Measurements from ENCODE around the gene DNAH8.
"Not testable (repeated sequence)": the region's sequence is repeated elsewhere in the genome, so short reads cannot be mapped to it uniquely, and the experiment has no call there.

Gene DNAH8

GRCh38 chr6:38882157-38882556, 167.0 kb downstream of the DNAH8 start:
- H3K27me3 Mint-ChIP-seq = no peaks in the 10 kb centered on the region
- no peak overlapping the region for H3K27ac Mint-ChIP-seq
- no peak overlapping the region for H3K4me3 Mint-ChIP-seq
- H3K9me3 Mint-ChIP-seq = no peaks in the 10 kb centered on the region
- no peaks in the 10 kb centered on the region for H3K36me3 Mint-ChIP-seq (ENCODE audit: low read depth)
- peaks cover 8% of the 10 kb centered on the region for H3K4me1 Mint-ChIP-seq (ENCODE audit: low read depth)

GRCh38 chr6:38897507-38897906, 182.4 kb downstream of the DNAH8 start:
- H3K4me3 Mint-ChIP-seq = no peak overlapping the region
- peaks cover 8% of the 10 kb centered on the region for H3K27me3 Mint-ChIP-seq
- no peaks in the 10 kb centered on the region for H3K9me3 Mint-ChIP-seq
- no peaks in the 10 kb centered on the region for H3K36me3 Mint-ChIP-seq (ENCODE audit: low read depth)
- H3K4me1 Mint-ChIP-seq (ENCODE audit: low read depth) = no peaks in the 10 kb centered on the region
- no peak overlapping the region for H3K27ac Mint-ChIP-seq

- Mint-ChIP-seq H3K4me3 (no peak overlapping the region), H3K27me3 (peaks cover 9% of the 10 kb centered on the region), H3K4me1 (ENCODE audit: low read depth) (no peaks in the 10 kb centered on the region), H3K27ac (no peak overlapping the region), H3K9me3 (no peaks in the 10 kb centered on the region), H3K36me3 (ENCODE audit: low read depth) (no peaks in the 10 kb centered on the region)
Measured at GRCh38 chr6:38901802-38902522, 186.9 kb downstream of the DNAH8 start.

GRCh38 chr6:38906582-38906981, 191.5 kb downstream of the DNAH8 start:
- no peaks in the 10 kb centered on the region for H3K4me1 Mint-ChIP-seq (ENCODE audit: low read depth)
- no peak overlapping the region for H3K4me3 Mint-ChIP-seq
- H3K27me3 Mint-ChIP-seq = peaks cover 6% of the 10 kb centered on the region
- H3K36me3 Mint-ChIP-seq (ENCODE audit: low read depth) = no peaks in the 10 kb centered on the region
- H3K9me3 Mint-ChIP-seq = no peaks in the 10 kb centered on the region
- no peak overlapping the region for H3K27ac Mint-ChIP-seq

- Mint-ChIP-seq H3K9me3 (no peaks in the 10 kb centered on the region), H3K4me3 (no peak overlapping the region), H3K27me3 (peaks cover 6% of the 10 kb centered on the region), H3K27ac (no peak overlapping the region), H3K36me3 (ENCODE audit: low read depth) (no peaks in the 10 kb centered on the region), H3K4me1 (ENCODE audit: low read depth) (no peaks in the 10 kb centered on the region)
Measured at GRCh38 chr6:38907264-38907663, 192.2 kb downstream of the DNAH8 start.

GRCh38 chr6:38909015-38909730, 194.1 kb downstream of the DNAH8 start:
- Mint-ChIP-seq H3K27ac (no peak overlapping the region), H3K36me3 (ENCODE audit: low read depth) (no peaks in the 10 kb centered on the region), H3K27me3 (peaks cover 6% of the 10 kb centered on the region), H3K4me1 (ENCODE audit: low read depth) (no peaks in the 10 kb centered on the region), H3K4me3 (no peak overlapping the region), H3K9me3 (no peaks in the 10 kb centered on the region)

- no peaks in the 10 kb centered on the region for H3K36me3 Mint-ChIP-seq (ENCODE audit: low read depth)
Measured at GRCh38 chr6:38910207-38910606, 195.1 kb downstream of the DNAH8 start.

GRCh38 chr6:38912378-38912777, 197.3 kb downstream of the DNAH8 start:
- H3K27ac Mint-ChIP-seq = no peak overlapping the region
- H3K4me1 Mint-ChIP-seq (ENCODE audit: low read depth) = no peaks in the 10 kb centered on the region
- H3K9me3 Mint-ChIP-seq = no peaks in the 10 kb centered on the region
- H3K27me3 Mint-ChIP-seq = no peaks in the 10 kb centered on the region
- H3K36me3 Mint-ChIP-seq (ENCODE audit: low read depth) = no peaks in the 10 kb centered on the region
- H3K4me3 Mint-ChIP-seq = no peak overlapping the region

More at GRCh38 chr6:38910207-38910606, 195.1 kb downstream of the DNAH8 start:
- Mint-ChIP-seq H3K4me3 (no peak overlapping the region), H3K4me1 (ENCODE audit: low read depth) (no peaks in the 10 kb centered on the region), H3K9me3 (no peaks in the 10 kb centered on the region), H3K27ac (no peak overlapping the region), H3K27me3 (peaks cover 3% of the 10 kb centered on the region)

GRCh38 chr6:38915205-38915925, 200.3 kb downstream of the DNAH8 start:
- H3K4me1 Mint-ChIP-seq (ENCODE audit: low read depth) = no peaks in the 10 kb centered on the region
- no peaks in the 10 kb centered on the region for H3K9me3 Mint-ChIP-seq
- H3K4me3 Mint-ChIP-seq = no peak overlapping the region
- H3K27me3 Mint-ChIP-seq = no peaks in the 10 kb centered on the region
- H3K27ac Mint-ChIP-seq = no peak overlapping the region
- no peaks in the 10 kb centered on the region for H3K36me3 Mint-ChIP-seq (ENCODE audit: low read depth)

GRCh38 chr6:38921540-38921939, 206.4 kb downstream of the DNAH8 start:
- not testable (repeated sequence) for H3K4me1 Mint-ChIP-seq (ENCODE audit: low read depth)

GRCh38 chr6:38924791-38925509, 209.8 kb downstream of the DNAH8 start:
- H3K36me3 Mint-ChIP-seq (ENCODE audit: low read depth) = no peaks in the 10 kb centered on the region
- no peaks in the 10 kb centered on the region for H3K4me1 Mint-ChIP-seq (ENCODE audit: low read depth)
- no peak overlapping the region for H3K4me3 Mint-ChIP-seq
- H3K27me3 Mint-ChIP-seq = no peaks in the 10 kb centered on the region
- no peak overlapping the region for H3K27ac Mint-ChIP-seq
- no peaks in the 10 kb centered on the region for H3K9me3 Mint-ChIP-seq

More at GRCh38 chr6:38921540-38921939, 206.4 kb downstream of the DNAH8 start:
- not testable (repeated sequence) for H3K27me3 Mint-ChIP-seq; H3K4me3 Mint-ChIP-seq; H3K27ac Mint-ChIP-seq; H3K9me3 Mint-ChIP-seq; H3K36me3 Mint-ChIP-seq (ENCODE audit: low read depth)

GRCh38 chr6:38929560-38929959, 214.4 kb downstream of the DNAH8 start:
- H3K4me1 Mint-ChIP-seq (ENCODE audit: low read depth) = no peaks in the 10 kb centered on the region
- H3K27me3 Mint-ChIP-seq = no peaks in the 10 kb centered on the region
- H3K9me3 Mint-ChIP-seq = no peaks in the 10 kb centered on the region
- H3K4me3 Mint-ChIP-seq = no peak overlapping the region
- no peaks in the 10 kb centered on the region for H3K36me3 Mint-ChIP-seq (ENCODE audit: low read depth)
- no peak overlapping the region for H3K27ac Mint-ChIP-seq

- no peaks in the 10 kb centered on the region for H3K27me3 Mint-ChIP-seq
Measured at GRCh38 chr6:38933426-38933825, 218.3 kb downstream of the DNAH8 start.

GRCh38 chr6:38935051-38935450, 219.9 kb downstream of the DNAH8 start:
- no peaks in the 10 kb centered on the region for H3K36me3 Mint-ChIP-seq (ENCODE audit: low read depth)
- no peak overlapping the region for H3K27ac Mint-ChIP-seq
- peaks cover 2% of the 10 kb centered on the region for H3K27me3 Mint-ChIP-seq
- H3K9me3 Mint-ChIP-seq = peaks cover 5% of the 10 kb centered on the region
- peaks cover 8% of the 10 kb centered on the region for H3K4me1 Mint-ChIP-seq (ENCODE audit: low read depth)
- H3K4me3 Mint-ChIP-seq = no peak overlapping the region

More at GRCh38 chr6:38933426-38933825, 218.3 kb downstream of the DNAH8 start:
- peaks cover 5% of the 10 kb centered on the region for H3K9me3 Mint-ChIP-seq
- no peak overlapping the region for H3K4me3 Mint-ChIP-seq
- H3K27ac Mint-ChIP-seq = no peak overlapping the region
- peaks cover 3% of the 10 kb centered on the region for H3K4me1 Mint-ChIP-seq (ENCODE audit: low read depth)
- H3K36me3 Mint-ChIP-seq (ENCODE audit: low read depth) = no peaks in the 10 kb centered on the region
